ENCODE data around the gene NOTUM.
"Not testable (repeated sequence)": the region's sequence is repeated elsewhere in the genome, so short reads cannot be mapped to it uniquely, and the experiment has no call there.

Gene NOTUM

GRCh38 chr17:81996232-81996756 lies 35.3 kb upstream of the NOTUM start:
- no peak for DNase-seq

- DNase-seq = no peak
These were observed 34.7 kb upstream of the NOTUM start for GRCh38 chr17:81995463-81996231.

- DNase-seq = no peak
These were observed 33.8 kb upstream of the NOTUM start for GRCh38 chr17:81994593-81995462.

- peak; percentile 34 for DNase-seq
These were observed 33.0 kb upstream of the NOTUM start for GRCh38 chr17:81993729-81994592.

- no peak for DNase-seq
These were observed 31.5 kb upstream of the NOTUM start for GRCh38 chr17:81992306-81993102.

GRCh38 chr17:81991684-81992305 lies 30.8 kb upstream of the NOTUM start:
- DNase-seq = no peak

- no peak for DNase-seq
These were observed 30.1 kb upstream of the NOTUM start for GRCh38 chr17:81990836-81991683.

GRCh38 chr17:81987161-81987770 lies 26.3 kb upstream of the NOTUM start:
- no peak for DNase-seq

- no peak for DNase-seq
These were observed 25.6 kb upstream of the NOTUM start for GRCh38 chr17:81986606-81987005.

GRCh38 chr17:81984773-81985410 lies 23.9 kb upstream of the NOTUM start:
- no peak for DNase-seq

- no peak for DNase-seq
These were observed 22.8 kb upstream of the NOTUM start for GRCh38 chr17:81983639-81984373.

- no peak for DNase-seq
These were observed 22.1 kb upstream of the NOTUM start for GRCh38 chr17:81983011-81983638.

GRCh38 chr17:81981511-81981910 lies 20.5 kb upstream of the NOTUM start:
- DNase-seq = not testable (repeated sequence)

GRCh38 chr17:81980707-81981343 lies 19.8 kb upstream of the NOTUM start:
- no peak for DNase-seq

- no peak for DNase-seq
These were observed 19.1 kb upstream of the NOTUM start for GRCh38 chr17:81980122-81980521.

- no peak for DNase-seq
These were observed 17.7 kb upstream of the NOTUM start for GRCh38 chr17:81978524-81979298.
